Measurements from ENCODE around the gene ALKBH6. TPM values are rescaled to one million over a fixed set of nuclear protein-coding genes. Genes with fewer than 3 reads are reported as not detected.

The ALKBH6 gene
- total RNA-seq, 1 experiment from 2014 or later = 32.5 TPM

DNA sequence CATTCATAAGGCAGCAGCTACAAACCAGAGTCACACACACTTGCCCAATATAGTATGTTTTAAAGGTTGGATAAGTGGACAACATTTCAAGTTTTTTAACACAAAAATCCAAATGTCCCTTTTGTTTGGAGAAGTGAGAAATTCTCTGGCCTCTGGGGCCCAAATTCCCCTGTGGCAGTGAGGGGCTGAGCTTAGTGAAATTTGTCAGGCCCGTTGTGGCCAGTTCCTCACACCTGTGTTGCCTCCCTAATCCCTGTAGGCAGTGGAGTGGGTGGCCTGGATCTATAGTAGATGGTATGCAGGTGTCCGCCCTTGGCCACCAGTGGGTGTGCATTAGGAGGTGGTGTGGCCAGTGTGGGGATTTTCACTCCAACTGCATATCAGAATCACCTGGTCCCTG is 47.4 kb upstream of the ALKBH6 start:
- no peak overlapping the region for H2AFZ ChIP-seq (ENCODE audit: low read length)
- no peak overlapping the region for H2BK12ac ChIP-seq (ENCODE audit: insufficient read length, low read depth, low read length)
- no peak overlapping the region for H2AK5ac ChIP-seq (ENCODE audit: insufficient read length, low read length)
- no peak overlapping the region for H4K5ac ChIP-seq (ENCODE audit: insufficient read length, low read depth, low read length)
- no peaks in the 10 kb centered on the region for H3K9me3 ChIP-seq (ENCODE audit: control insufficient read depth, low read depth, low read length)
- no peak overlapping the region for H3K27ac Mint-ChIP-seq
- TF ChIP-seq, protein P1, sequence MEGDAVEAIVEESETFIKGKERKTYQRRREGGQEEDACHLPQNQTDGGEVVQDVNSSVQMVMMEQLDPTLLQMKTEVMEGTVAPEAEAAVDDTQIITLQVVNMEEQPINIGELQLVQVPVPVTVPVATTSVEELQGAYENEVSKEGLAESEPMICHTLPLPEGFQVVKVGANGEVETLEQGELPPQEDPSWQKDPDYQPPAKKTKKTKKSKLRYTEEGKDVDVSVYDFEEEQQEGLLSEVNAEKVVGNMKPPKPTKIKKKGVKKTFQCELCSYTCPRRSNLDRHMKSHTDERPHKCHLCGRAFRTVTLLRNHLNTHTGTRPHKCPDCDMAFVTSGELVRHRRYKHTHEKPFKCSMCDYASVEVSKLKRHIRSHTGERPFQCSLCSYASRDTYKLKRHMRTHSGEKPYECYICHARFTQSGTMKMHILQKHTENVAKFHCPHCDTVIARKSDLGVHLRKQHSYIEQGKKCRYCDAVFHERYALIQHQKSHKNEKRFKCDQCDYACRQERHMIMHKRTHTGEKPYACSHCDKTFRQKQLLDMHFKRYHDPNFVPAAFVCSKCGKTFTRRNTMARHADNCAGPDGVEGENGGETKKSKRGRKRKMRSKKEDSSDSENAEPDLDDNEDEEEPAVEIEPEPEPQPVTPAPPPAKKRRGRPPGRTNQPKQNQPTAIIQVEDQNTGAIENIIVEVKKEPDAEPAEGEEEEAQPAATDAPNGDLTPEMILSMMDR (conservative IDR thresholded peaks at IDR 0.05) = no peak
- H3K23me2 ChIP-seq (ENCODE audit: insufficient read length, low read depth, low read length, poor library complexity, severe bottlenecking) = no peaks in the 10 kb centered on the region
- H3K56ac ChIP-seq (ENCODE audit: insufficient read length, low read depth, low read length) = no peak overlapping the region
- peaks cover 2% of the 10 kb centered on the region; the same call in 1 of the 2 replicates for H3K79me2 ChIP-seq (ENCODE audit: insufficient read depth, low read length)
- H4K8ac ChIP-seq (replicated peaks; ENCODE audit: insufficient read length, low read depth, low read length) = no peak overlapping the region
- no peak overlapping the region for H4K91ac ChIP-seq (ENCODE audit: insufficient read length, low read depth, low read length)
- no peak overlapping the region for H3K4me3 Mint-ChIP-seq
- no peak overlapping the region for H3K4me2 ChIP-seq (ENCODE audit: insufficient read depth, insufficient read length, low read length)
- no peak overlapping the region for H2BK20ac ChIP-seq (ENCODE audit: low read depth, low read length, poor library complexity, severe bottlenecking)
- no peak overlapping the region for H3K14ac ChIP-seq (ENCODE audit: insufficient read depth, low read length)
- peaks cover 4% of the 10 kb centered on the region for H3K79me1 ChIP-seq (ENCODE audit: insufficient read depth, low read depth, low read length, poor library complexity, severe bottlenecking)
- peaks cover under 1 to 3% of the 10 kb centered on the region in 2 experiments for H3K4me1 Mint-ChIP-seq
- H2BK5ac ChIP-seq (ENCODE audit: insufficient read length, low read length) = no peak overlapping the region
- no peaks in the 10 kb centered on the region; the same call in 1 of the 2 replicates for H3K27me3 Mint-ChIP-seq (ENCODE audit: low read depth)
- H3K27me3 ChIP-seq (ENCODE audit: insufficient read depth, low read length) = no peaks in the 10 kb centered on the region
- no peak overlapping the region for H3K23ac ChIP-seq (ENCODE audit: insufficient read length, low read depth, low read length)
- H2BK15ac ChIP-seq (ENCODE audit: low read depth, low read length) = no peak overlapping the region
- no peak overlapping the region for H3K27ac ChIP-seq (ENCODE audit: insufficient read length, low read depth, low read length)
- no peak overlapping the region for H3K18ac ChIP-seq (ENCODE audit: insufficient read length, low read depth, low read length)
- DNase-seq = no peak
- no peak overlapping the region for H3K4ac ChIP-seq (ENCODE audit: low read depth, low read length)
- no peaks in the 10 kb centered on the region for H3K4me1 ChIP-seq (ENCODE audit: insufficient read depth, low read length)
- H3K9ac ChIP-seq (ENCODE audit: extremely low read depth, insufficient read length, low read length) = no peak overlapping the region
- no peak overlapping the region for H3T11ph ChIP-seq (ENCODE audit: low read length)
- no peaks in the 10 kb centered on the region; a peak in 1 of 5 replicates for H3K9me3 Mint-ChIP-seq
- WGBS (ENCODE audit: extremely low coverage, insufficient read length, low lambda C conversion rate) = no CpG with 5 or more reads among the region's 2 CpGs
- no peak overlapping the region for H2BK120ac ChIP-seq (ENCODE audit: low read depth, low read length, poor library complexity, severe bottlenecking)
- H4K20me1 ChIP-seq (ENCODE audit: control insufficient read depth, insufficient read depth, insufficient read length) = no peaks in the 10 kb centered on the region
- peaks cover 42 to 83% (median 43%) of the 10 kb centered on the region in 3 experiments; a peak in 6 of 7 replicates for H3K36me3 Mint-ChIP-seq (ENCODE audit: insufficient read depth in 1 of 3, low read depth in 3 of 3)

All from H9 (cell line).